GM19035 (cell line): ENCODE results near the gene LRP8.
"Not testable (repeated sequence)": the region's sequence is repeated elsewhere in the genome, so short reads cannot be mapped to it uniquely, and the experiment has no call there.

Experiments used
- ATAC-seq: cut with Tn5 transposase; IDR thresholded peaks from one replicate; pipeline ENCODE4 v1.9.1; 2021; ENCODE audit not compliant: unreplicated experiment

LRP8 gene

GRCh38 chr1:53285969-53286760, 41.7 kb downstream of the LRP8 start:
- no peak for ATAC-seq

- ATAC-seq, result no peak
These were observed 42.3 kb downstream of the LRP8 start for GRCh38 chr1:53285546-53285945.

GRCh38 chr1:53284224-53285020, 43.4 kb downstream of the LRP8 start:
- no peak for ATAC-seq

- ATAC-seq, result not testable (repeated sequence)
These were observed 44.7 kb downstream of the LRP8 start for GRCh38 chr1:53283156-53283555.

- no peak for ATAC-seq
These were observed 46.7 kb downstream of the LRP8 start for GRCh38 chr1:53281133-53281532.

DNA sequence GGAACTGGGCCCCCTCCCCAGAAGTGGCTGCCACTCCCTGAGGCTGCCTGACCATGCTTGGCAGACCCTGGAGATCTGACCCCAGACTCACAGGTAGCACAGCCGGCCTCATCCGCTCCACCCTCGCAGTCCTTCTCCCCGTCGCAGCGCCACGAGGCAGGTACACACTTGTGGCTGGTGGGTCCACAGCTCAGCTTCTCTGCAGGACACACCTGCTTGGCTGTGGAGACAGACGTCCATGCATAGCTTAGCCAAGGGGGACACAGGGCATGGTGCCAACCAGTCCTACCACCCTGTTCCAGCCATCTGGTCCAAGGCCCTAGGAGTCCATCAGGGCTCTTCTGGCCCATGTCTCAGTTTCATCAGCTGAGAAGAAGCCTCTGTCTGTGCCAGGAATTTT, 47.4 kb downstream of the LRP8 start:
- ATAC-seq, result no peak

GRCh38 chr1:53279296-53280200, 48.3 kb downstream of the LRP8 start:
- no peak for ATAC-seq

DNA sequence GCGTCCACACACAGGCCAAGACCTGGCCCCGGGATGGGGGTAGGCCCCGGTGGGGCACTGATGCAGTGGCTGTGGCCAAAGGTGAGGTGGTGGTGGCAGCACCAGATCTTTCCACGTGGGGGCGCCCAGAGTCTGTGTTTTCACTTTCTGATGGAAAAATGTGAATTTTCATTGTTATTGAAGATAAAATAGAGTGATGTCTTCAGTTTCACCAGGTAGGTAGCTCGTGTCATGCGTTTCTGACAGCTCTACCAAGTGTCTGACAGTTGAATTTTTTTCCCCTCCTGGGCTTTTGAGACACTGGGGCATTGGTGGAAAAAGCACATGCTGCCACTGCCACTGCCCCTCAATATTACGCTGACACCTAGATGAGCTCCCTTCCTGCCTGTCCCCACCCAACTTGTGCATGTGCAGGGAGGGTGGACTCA, 49.6 kb downstream of the LRP8 start:
- ATAC-seq, result no peak

DNA sequence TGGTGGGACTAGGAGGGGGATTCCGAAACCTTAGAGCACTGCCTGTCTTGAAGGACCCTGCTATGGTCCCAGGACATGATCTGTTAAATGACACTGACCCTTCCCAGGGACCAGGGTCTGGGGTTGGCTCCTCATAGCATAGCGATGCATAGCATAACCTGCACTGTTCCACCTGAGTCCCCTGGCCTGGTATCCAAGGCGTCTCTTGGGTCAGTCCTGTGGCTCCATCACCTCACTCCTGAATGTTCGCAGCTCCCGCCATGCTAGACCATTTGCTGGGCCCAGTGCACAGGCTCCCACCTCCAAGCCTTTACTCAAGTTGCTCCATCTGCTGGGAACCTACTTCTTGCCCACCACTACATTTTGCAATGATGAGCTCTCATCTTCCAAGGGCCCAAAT, 50.5 kb downstream of the LRP8 start:
- ATAC-seq, result no peak

GRCh38 chr1:53276902-53277281, 51.0 kb downstream of the LRP8 start:
- ATAC-seq, result no peak

GRCh38 chr1:53276153-53276901, 51.5 kb downstream of the LRP8 start:
- no peak for ATAC-seq

- ATAC-seq, result no peak
These were observed 52.3 kb downstream of the LRP8 start for GRCh38 chr1:53275566-53275965.

DNA sequence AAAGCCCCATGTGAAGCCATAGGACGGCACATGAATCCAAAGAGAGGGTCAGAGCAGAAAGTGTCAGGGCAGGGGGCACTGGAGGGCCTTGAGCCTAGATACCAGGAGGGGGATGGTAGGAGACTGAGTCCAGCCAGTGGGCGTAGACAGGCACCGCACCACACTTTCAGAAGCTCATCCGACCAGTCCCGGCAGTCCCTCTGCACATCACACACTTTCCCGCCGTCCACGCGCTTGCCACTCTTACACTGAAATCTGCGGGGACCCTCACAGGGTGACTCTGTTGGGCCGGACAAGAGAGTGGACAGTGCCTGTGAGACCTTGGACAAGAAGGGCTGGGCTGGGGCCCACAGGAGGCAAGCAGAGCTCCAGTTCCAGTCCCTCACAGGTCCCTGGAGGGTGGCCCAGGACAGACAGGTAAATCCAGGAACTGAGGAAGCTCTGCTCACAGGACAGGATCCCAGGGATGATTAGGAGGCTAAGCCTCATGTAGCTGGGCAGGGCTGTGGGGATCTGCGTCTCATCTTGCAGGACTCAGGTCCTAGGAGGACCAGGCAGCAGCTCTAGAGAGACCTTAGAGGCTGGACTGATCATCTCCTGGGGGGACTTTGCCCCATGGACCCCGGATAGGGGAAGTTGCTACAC, 53.2 kb downstream of the LRP8 start:
- no peak for ATAC-seq

DNA sequence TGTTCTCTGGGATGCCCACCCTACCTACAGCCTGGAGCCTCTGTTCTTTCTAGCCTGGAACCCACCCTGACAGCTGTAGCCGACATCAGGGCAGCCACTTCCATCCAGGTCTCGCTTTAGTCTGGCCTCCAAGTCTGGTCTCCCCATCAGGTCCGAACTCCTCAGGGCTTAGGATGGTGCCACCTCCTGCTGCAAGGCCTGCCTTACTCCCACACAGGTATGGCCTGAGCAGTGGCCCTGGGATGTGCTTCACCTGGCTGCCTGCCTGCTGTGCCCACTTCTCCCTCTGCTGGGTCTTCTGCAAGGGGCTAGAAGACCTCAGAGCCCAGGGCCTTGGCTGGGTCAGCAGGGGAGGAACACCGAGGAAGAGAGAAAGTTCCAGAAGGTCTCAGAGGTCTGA, 53.8 kb downstream of the LRP8 start:
- no peak for ATAC-seq

GRCh38 chr1:53273526-53273925, 54.3 kb downstream of the LRP8 start:
- ATAC-seq, result no peak

DNA sequence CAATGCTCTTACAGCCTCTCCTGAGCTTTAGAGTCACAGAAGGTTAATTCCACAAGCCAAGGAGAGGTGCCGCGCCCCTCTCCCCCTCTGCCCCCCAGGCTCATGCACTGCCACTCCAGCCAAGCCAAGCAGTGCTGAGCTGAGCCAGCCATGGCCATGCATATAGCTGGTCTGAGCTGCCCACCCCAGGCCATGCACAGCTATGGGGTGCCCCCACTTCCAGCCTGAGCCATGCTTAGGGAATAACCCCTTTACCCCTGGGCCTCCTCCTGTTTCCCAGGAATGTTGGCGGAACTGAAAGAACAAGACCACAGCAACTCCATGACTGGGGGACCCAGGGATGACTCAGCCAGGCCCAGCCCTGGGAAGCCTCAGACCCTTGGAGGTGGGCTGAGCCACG, 55.5 kb downstream of the LRP8 start:
- ATAC-seq, result no peak

- no peak for ATAC-seq
These were observed 56.3 kb downstream of the LRP8 start for GRCh38 chr1:53271446-53272090.

GRCh38 chr1:53270873-53271272, 57.0 kb downstream of the LRP8 start:
- ATAC-seq, result no peak

GRCh38 chr1:53270107-53270506, 57.8 kb downstream of the LRP8 start:
- no peak for ATAC-seq

- no peak for ATAC-seq
These were observed 60.1 kb downstream of the LRP8 start for GRCh38 chr1:53267761-53268160.
